Activated CD4-positive, alpha-beta T cell treated with anti-CD3 and anti-CD28 coated beads, Interleukin-2, Interleukin-4, amounts not matched to agents 100 ng/mL and 50 ng/mL, durations not matched to agents 16 hours and 8 hours (primary cell): Measurements from ENCODE around the gene ITGB1.
"Not testable (repeated sequence)": the region's sequence is repeated elsewhere in the genome, so short reads cannot be mapped to it uniquely, and the experiment has no call there.

Source experiments
- DNase-seq: peaks from one replicate; pipeline ENCODE4 v3.0.0-alpha.2; 2020; ENCODE audit warnings: low spot score

The ITGB1 gene

DNA sequence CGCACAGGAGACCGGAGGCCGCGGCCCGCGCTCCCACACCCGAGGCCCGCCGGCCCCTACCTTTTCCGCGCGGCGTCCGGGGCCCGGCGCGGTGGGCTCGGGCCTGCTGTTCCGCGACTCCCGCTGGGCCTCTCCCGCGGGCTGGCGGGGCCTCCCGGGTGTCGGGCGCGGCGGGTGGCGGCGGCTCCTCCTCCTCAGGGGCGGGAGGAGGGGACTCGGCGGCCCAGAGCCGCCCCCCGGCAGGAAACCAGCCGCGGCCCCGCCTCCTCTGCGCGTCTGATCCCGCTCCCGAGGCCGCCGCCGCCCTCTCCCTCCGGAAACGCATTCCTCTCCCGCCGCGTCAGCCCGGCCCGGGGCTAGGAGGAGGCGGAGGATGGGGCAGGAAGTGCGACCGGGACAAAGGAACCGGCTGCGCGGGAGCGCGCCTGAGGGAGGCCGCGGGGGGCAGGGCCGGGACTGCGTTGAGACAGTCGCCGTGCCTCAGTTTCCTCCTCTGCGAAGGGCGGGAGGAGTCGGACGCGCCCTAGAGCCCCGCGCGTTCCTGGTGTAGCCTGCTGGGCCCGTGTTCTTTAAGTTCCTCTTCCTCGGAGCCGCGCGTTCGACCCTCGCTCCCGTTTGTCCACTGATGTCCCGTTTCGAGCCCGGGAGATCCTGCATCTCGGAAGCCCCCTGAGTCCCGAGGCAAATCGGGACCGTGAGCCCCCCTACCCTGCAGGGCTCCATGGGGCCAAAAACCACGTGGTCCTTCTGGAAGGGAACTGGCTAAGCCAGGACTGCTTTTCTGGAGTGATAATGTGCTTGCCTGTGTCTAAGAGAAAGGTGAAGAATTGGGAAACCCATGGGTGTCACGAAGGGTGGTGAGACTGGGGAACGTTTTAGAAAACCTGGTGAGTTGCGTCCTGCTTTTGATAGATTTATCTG lies at the start of gene ITGB1:
ITGB1 (minus strand) TSS at position 146 of the 921 bp plus-strand sequence. CDS start 22,672 bp downstream, outside the sequence.
- DNase-seq, result peak; percentile 87

DNA sequence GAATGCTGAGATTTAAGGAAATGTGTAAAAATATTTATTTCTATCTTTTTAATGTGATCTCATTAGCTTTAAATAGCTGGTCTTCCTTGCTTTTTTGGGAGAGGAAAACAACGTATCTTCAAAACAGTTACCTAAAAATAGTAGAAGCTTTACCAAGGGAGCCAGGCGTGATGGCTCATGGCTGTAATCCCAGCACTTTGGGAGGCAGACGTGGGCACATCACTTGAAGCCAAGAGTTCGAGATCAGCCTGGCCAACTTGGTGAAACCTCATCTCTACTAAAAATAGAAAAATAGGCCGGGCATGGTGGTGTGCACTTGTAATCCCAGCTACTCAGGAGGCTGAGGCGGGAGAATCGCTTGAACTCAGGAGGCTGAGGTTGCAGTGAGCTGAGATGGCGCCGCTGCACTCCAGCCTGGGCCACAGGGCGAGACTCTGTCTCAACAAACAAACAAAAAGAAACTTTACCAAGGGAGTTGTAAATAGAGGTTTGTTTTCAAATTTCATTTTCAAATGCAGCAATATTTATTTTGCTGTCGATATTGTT lies 48.4 kb upstream of the ITGB1 start:
- DNase-seq, result no peak

DNA sequence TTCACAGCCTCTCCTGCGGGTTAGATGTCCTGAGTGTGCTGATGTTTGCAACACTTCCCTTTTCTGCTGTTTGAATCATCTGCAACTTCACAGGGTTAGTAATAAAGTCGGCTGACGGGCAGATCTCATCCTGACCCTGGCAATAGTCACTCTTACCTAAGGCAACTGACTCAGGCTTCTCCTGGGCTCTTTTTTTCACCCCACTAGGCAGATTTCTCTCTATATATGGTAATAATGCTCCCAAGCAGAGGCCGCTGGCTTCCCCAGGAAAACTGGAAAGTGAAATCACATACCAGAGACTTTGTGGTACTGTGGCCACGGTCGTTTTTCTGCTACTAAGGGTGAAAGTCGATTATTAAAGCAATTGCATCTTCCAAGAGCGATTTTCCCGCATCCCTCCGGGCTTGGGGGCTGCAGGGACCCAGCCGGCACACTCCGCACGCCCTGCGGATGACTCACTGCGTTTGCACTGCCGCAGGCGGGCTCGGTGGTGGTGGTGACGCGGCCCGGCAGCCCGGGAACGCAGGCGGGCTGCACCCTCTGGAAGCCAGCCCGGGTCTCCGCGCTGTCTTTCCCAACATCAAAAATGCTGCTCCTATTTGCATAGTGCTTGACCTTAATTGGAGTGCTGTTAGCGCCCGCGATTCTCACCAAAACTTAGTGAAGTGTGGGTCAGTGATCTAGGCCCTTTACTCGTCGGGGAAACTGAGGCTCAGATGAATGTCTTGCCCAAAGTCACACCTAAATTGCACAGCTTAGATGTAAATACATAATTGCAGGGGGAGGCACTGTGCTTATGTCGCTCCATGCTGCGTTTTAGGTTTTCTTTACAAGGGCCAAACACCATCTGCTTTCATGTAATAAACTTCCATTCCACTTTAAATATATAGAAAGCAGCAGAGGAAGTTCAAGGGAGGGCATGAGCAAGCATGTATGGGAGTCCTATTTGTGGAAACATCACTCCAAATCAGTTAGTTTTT lies 47.6 kb upstream of the ITGB1 start:
- peak; percentile 67 for DNase-seq

DNA sequence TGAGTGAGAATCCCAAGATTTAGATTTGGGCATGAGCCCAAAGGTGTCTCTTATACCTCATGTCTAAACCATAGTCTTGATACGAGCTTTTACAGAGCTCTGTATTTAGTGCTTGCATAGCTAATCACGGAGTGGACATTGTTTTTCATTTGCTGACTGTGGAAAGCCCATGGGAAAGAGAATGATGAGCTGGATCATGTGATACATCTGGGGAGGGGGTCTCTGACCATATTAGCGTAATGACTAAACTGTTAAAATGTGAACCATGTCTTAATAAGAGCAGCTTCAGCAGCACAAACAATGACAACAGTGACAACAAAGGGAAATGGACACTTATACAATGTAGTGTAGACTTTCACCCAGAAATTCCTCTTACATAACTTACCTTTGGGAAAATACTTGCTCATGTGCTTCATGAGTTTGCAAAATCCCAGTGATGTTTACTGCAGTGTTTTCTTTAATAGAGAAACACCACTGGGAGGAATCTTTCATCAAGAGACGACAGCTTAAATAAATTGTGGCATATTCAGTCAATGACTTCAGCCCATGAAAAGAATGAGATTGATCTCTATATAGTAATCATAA lies 44.0 kb upstream of the ITGB1 start:
- DNase-seq, result no peak

DNA sequence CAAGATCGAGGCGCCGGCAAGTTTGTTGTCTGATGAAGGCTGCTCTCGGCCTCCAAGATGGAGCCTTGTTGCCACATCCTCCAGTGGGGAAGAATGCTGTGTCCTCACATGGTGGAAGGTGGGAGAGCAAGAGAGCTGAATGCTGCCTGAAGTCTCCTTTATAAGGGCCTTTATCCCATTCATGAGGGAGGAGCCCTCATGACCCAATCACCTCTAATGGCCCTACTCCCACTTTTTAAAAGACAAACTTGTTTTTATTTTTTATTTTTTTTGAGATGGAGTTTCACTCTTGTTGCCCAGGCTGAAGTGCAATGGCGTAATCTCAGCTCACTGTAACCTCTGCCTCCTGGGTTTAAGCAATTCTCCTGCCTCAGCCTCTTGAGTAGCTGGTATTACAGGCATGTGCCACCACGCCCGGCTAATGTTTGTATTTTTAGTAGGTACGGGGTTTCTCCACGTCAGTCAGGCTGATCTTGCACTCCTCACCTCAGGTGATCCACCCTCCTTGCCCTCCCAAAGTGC lies 40.1 kb upstream of the ITGB1 start:
- DNase-seq, result not testable (repeated sequence)

DNA sequence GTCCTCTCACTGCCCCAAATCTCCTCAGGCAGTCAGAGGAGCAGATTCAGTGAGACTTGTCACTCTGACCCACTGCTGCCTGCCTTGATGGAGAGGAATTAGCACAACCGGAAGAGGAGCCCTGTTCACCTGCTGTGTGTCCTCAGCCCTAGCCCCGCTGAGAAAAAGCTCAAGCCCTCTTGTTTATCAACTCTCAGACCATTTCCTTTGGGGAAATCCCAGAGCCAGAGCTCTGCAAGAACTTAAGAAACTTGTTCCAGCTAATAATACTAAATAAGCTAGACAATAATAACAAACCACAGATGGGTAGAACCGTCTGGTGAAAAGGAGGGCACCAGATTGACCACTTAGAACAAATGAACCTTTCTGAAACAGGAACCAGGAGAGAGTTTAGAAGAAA lies 37.7 kb upstream of the ITGB1 start:
- no peak for DNase-seq

DNA sequence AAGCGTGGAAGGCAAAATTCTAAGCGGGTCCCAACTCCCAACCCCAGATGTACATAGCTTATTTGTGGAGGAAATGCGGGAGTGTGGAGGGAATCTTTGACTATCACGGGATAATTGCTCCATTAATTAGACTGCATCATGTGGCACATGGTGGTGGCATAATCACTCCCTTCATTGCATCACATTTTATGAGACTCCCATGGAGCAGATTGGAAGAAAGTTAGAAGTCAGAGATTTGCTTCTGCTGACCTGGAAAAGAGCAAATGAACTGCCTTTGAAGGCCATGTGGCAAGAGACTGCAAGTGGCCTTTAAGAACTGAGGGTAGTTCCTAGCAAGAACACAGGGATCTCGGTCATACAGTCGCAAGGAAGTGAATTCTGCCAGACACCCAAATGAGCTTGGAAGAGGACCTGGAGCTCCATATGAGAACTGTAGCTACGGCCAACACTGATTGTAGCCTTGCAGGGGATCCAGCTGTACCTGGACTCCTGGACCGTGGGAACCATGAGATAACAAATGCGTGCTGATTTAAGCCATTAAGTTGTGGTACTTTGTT lies 37.1 kb upstream of the ITGB1 start:
- DNase-seq, result no peak

DNA sequence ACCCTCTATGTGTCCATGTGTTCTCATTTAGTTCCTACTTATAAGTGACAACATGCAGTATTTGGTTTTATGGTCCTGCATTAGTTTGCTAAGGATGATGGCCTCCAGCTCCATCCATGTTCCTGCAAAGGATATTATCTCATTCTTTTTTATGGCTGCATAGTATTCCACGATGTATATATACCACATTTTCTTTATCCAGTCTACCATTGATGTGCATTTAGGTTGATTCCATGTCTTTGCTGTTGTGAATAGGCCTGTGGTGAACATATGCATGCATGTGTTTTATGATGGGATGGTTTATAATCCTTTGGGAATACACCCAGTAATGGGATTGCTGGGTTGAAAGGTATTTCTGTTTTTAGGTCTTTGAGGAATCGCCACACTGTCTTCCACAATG lies 36.6 kb upstream of the ITGB1 start:
- DNase-seq, result not testable (repeated sequence)

DNA sequence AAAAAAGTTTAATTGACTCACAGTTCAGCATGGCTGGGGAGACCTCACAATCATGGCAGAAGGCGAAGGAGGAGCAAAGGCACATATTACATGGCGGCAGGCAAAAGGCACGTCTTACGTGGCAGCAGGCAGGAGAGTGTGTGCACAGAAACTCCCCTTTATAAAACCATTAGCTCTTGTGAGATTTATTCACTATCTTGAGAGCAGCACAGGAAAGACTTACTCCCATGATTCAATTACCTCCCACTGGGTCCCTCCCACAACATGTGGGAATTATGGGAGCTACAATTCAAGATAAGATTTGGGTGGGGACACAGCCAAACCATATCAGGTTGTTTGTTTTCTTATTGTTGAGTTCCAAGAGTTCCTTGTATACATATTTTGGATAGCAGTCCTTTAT lies 34.3 kb upstream of the ITGB1 start:
- not testable (repeated sequence) for DNase-seq

DNA sequence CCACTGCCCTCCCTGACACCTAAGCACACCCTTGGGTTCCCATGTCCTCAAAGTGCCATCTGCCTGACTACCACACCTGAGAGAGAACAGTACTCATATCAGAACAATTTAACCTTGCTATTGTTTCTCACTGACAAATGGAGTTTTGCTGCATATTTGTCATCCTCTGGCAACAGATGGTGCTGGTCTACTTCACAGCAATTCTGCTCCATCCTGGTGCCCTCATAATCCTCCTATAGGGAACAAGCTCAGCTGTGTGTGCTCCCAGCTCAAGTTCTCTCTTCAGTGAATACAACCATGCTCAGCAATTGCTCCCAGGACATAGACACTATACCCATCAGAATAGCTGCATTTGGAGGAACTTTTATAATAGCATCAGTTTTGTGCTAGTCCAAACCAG lies 32.8 kb upstream of the ITGB1 start:
- no peak for DNase-seq

DNA sequence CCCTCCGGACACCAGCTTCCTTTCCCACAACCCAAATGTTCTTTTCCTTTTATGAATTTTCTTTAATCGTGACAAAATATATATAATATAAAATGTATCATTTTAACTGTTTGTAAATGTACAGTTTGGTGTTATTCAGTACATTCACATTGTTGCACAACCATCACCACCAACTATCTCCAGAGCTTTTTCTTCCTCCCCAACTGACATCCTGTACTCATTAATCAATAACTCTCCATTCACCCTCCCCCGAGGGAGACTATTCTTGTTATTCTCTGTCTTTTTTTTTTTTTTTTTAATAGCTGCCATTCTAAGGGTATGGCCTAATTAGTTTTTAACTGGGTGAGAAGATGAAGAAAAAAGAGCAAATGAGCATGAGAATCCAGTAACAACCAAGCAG lies 30.6 kb upstream of the ITGB1 start:
- no peak for DNase-seq

DNA sequence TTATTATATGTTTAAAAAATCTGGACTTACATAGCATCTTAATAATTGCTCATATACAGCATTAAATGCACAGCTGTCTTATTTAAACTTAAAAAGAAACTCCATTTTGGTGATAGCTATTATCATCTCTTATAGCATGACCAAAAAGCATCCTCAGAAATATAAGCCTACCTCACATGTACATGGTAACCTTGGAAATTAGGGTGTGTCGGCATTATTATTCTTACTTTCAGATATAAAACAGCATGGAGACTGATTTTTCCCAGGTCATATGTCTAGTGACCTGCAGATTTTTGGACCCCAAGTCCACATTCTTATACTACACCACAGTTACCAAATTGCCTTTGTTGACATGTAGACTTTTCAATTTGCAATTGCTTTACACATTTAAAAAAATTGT lies 29.1 kb upstream of the ITGB1 start:
- DNase-seq, result no peak

DNA sequence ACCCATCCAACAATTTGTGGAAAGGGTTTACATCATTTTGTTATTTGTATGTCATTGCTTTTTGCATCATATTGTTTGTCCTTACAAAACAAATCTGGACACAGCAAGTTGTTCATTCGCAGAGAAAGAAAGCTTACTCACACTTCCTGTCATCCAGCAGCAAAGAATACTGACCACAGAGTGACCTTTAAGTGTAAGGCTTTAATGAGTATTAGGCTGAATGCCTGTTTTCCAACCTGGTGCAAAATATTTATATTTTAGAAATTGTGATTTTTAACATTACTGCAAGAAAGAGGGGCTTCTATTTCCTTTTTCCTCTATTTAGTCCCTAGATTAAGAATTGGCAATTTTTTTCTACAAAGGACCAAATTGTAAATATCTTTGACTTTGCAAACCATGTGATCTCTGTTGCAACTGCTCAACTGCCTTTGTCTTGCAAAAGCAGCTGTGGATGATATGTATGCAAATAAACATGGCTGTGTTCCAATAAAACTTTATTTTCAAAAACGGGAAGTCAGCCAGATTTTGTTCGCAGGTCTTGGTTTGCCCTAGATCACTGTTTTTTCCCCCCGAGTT lies 27.8 kb upstream of the ITGB1 start:
- DNase-seq, result no peak

DNA sequence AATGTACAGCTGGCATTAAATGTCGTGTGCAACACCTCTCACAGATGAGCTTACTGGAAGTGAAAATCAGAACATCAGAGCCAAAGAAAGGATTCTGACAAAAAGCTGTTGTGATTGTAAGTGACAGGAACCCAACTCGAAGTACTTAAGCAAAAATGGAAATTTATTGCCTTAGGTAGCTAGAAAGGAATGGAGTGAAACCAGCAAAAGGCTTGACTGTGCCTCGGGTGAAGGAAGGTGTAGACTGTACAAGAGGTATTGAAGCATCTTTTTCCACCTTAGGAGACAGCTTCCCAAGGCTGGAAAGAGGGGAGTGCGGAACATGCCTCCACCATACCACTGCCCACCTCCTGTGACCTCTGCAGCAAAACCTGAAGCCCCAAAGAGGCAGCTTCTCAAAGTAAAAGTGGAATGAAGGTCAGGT lies 27.3 kb upstream of the ITGB1 start:
- DNase-seq, result no peak

DNA sequence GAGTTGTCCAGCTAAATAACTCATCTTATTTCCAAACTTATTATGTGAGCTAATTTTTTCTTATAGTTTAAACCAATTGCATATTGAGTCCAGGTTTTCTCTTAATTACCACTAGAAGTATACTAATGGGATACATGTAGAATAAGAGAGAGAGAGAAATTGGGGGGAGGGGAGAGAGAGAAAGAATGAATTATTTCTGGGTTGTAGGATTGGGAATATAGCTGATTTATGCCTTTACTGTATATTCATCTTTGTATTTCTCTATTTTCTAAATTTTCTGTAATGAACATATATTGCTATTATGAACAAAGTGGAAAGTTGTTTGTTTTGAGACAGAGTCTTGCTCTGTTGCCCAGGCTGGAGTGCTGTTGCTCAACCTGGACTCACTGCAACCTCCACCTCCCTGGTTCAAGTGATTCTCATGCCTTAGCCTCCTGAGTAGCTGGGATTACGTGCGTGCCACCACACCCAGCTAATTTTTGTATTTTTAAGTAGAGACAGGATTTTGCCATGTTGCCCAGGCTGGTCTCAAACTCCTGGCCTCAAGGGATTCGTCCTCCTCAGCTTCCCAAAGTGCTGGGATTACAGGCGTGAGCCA lies 26.1 kb upstream of the ITGB1 start:
- no peak for DNase-seq

DNA sequence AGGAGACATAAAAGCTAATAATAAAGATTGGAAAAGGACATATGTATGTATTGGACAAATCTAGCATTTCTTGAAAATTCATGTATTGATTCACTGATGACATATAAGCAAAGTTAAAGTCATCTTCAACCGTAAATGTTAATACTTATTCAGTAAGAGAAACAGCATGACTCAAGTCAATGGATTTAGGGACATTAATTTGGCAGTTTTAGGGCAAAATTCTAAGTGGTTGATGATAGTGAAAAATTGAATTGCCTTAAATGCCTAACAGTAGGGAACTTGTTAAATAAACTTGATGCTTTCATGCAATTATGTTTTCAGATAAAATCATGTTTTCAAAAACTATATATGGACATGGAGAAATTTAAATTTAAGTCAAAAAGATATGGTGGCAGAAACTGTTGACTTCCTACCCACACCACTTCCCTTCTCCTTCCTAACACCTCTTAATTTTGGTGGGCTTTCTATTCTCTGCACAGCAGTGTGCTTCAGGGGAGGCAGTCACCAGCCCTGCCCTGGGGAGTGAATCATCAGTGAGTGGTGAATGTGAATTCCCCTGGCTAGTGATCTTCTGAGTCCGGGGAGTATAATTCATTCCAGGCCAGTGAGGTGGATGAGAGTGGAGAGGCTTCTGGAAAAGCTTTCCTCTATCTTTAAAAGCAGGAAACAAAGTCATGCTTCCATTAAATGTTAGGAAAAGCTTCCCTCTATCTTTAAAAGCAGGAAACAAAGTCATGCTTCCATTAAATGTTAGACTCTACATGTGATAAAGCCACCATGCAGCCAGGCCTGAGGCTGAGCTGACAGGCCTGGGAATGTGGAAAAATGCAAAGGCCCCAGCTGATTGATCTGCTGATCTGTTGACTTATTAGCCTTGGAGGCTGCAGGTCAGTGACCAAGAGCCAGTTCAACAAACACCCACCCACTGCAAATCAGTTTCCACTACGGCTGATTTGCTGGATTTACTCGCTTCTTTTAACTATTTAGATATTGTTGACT lies 25.2 kb upstream of the ITGB1 start:
- no peak for DNase-seq

DNA sequence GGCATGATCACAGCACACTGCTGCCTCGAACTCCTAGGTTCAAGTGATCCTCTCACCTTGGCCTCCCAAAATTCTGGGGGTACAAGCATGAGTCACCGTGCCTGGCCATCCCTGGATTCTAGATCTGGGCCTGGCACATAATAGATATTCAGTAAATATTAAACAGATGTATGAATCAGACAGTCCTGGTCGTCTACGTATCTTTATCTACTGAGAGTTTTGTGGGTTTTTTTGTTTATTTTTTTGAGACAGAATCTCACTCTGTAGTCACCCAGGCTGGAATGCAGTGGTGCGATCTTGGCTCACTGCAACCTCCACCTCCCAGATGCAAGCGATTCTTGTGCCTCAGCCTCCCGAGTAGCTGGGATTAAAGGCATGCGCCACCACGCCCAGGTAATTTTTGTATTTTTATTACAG lies 24.3 kb upstream of the ITGB1 start:
- no peak for DNase-seq

DNA sequence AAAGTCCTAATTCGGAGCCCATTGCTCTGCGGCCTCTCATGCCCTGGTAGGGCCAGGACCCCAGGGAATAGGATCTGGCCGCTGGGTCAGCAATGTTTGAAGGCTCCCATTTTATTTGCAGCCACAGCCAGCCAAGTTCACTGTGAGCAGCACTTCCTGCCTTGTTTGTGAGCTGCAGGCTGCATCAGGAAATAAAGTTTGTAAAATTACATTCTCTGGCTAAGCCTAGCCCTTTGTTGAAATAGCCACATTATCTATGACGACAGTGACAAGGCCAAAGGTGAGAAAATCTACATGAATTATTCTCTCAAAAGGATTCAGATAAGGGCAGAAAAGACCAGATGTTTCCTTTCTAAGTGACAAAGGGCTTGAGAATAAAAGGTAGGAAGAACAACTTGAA lies 23.7 kb upstream of the ITGB1 start:
- no peak for DNase-seq
